Daoy (cell line): Measurements from ENCODE around the gene LTBP1. TPM values are rescaled to one million over a fixed set of nuclear protein-coding genes. Genes with fewer than 3 reads are reported as not detected.

ENCODE experiments used
- DNase-seq: peaks from one replicate; pipeline ENCODE4 v3.0.0-alpha.2; 2015; ENCODE audit warnings: low read depth
- total RNA-seq: library from RNA; depleted of rRNA; stranded (reverse); fragments of >200 nt; shearing (Covaris generic); gene quantifications from 2 replicates; pipeline ENCODE4 v1.2.3, GENCODE V29; 2014

Gene LTBP1
- total RNA-seq, 1 experiment from 2014 or later: 46.4 TPM

- no peak for DNase-seq
These were observed 13.7 kb upstream of the LTBP1 start for GRCh38 chr2:32932825-32933755.

GRCh38 chr2:32933756-32934095 lies 13.0 kb upstream of the LTBP1 start:
- no peak for DNase-seq

- DNase-seq: no peak
These were observed 8.9 kb upstream of the LTBP1 start for GRCh38 chr2:32937602-32938448.

- no peak for DNase-seq
These were observed 7.8 kb upstream of the LTBP1 start for GRCh38 chr2:32938934-32939333.

- no peak for DNase-seq
These were observed 6.3 kb upstream of the LTBP1 start for GRCh38 chr2:32940316-32940997.

- DNase-seq: no peak
These were observed 4.6 kb upstream of the LTBP1 start for GRCh38 chr2:32941944-32942690.

- no peak for DNase-seq
These were observed 3.8 kb upstream of the LTBP1 start for GRCh38 chr2:32942793-32943485.

- DNase-seq: no peak
These were observed 1.5 kb upstream of the LTBP1 start for GRCh38 chr2:32945286-32945685.

- DNase-seq: peak; percentile 20
These were observed 327 bp downstream of the LTBP1 start for GRCh38 chr2:32947076-32947483.

- peak; percentile 49 for DNase-seq
These were observed 861 bp downstream of the LTBP1 start for GRCh38 chr2:32947484-32948143.

GRCh38 chr2:32948266-32948665 lies 1.5 kb downstream of the LTBP1 start:
- DNase-seq: no peak

GRCh38 chr2:32949260-32949659 lies 2.5 kb downstream of the LTBP1 start:
- no peak for DNase-seq

GRCh38 chr2:32951672-32952071 lies 4.9 kb downstream of the LTBP1 start:
- DNase-seq: no peak

GRCh38 chr2:32952761-32953476 lies 6.2 kb downstream of the LTBP1 start:
- DNase-seq: no peak

GRCh38 chr2:32954206-32954605 lies 7.5 kb downstream of the LTBP1 start:
- DNase-seq: no peak

GRCh38 chr2:32958821-32959220 lies 12.1 kb downstream of the LTBP1 start:
- DNase-seq: no peak

GRCh38 chr2:32960238-32960637 lies 13.5 kb downstream of the LTBP1 start:
- no peak for DNase-seq

GRCh38 chr2:32960647-32961403 lies 14.1 kb downstream of the LTBP1 start:
- DNase-seq: no peak

GRCh38 chr2:32962690-32963089 lies 15.9 kb downstream of the LTBP1 start:
- DNase-seq: no peak
